ENCODE data around the gene HDGF. TPM values are rescaled to one million over a fixed set of nuclear protein-coding genes. Genes with fewer than 3 reads are reported as not detected.
"Not testable (repeated sequence)": the region's sequence is repeated elsewhere in the genome, so short reads cannot be mapped to it uniquely, and the experiment has no call there.

Gene HDGF
- total RNA-seq, 1 experiment from 2014 or later = 310 TPM

DNA sequence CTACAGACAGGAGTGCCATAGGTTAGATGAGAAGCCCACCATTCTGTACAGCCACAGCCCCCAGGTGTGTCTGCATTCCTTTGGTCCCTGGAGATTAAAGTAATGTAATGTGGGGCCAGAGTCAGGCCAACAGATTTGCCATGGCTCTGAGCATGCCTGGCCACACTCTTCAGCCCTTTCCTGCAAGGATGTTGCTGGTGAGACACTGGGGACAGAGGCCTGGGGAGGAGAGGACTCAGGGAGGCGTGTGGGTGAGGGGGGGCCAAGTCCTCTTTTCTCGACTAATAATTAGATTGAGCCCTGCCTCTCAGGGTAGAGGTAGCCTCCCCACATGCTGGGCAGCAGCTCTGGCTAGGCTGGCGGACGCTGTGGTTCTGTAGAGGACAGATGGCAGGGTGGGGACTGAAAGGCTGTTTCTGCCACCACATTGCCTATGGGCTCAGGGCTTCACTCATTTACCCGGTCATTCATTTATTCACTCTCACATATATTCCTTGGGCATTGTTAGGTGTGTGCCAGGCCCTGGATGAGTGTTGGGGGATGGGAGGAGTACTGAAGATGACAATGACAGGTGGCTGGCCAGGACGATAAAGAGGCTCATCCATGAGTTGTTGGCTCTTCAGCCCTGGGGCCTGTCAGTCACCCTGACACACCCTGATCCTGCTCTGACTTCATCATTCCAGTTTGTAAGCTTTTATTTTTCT is 8.8 kb upstream of the HDGF start:
- no peak overlapping the region for H3K27ac ChIP-seq (ENCODE audit: insufficient read length, low read depth, low read length)
- H3K18ac ChIP-seq (ENCODE audit: insufficient read length, low read depth, low read length) = no peak overlapping the region
- no peaks in the 10 kb centered on the region for H3K9me3 Mint-ChIP-seq
- no peak overlapping the region for H3T11ph ChIP-seq (ENCODE audit: low read length)
- no peak overlapping the region for H2BK20ac ChIP-seq (ENCODE audit: low read depth, low read length, poor library complexity, severe bottlenecking)
- no peaks in the 10 kb centered on the region for H4K20me1 ChIP-seq (ENCODE audit: control insufficient read depth, insufficient read depth, insufficient read length)
- H4K91ac ChIP-seq (ENCODE audit: insufficient read length, low read depth, low read length) = no peak overlapping the region
- no peaks in the 10 kb centered on the region for H3K9me3 ChIP-seq (ENCODE audit: control insufficient read depth, low read depth, low read length)
- H2BK5ac ChIP-seq (ENCODE audit: insufficient read length, low read length) = no peak overlapping the region
- H3K4me3 Mint-ChIP-seq = no peak overlapping the region
- H4K5ac ChIP-seq (ENCODE audit: insufficient read length, low read depth, low read length) = no peak overlapping the region
- H2BK120ac ChIP-seq (ENCODE audit: low read depth, low read length, poor library complexity, severe bottlenecking) = no peak overlapping the region
- H3K4me2 ChIP-seq (ENCODE audit: insufficient read depth, insufficient read length, low read length) = no peak overlapping the region
- TF ChIP-seq, protein P1, sequence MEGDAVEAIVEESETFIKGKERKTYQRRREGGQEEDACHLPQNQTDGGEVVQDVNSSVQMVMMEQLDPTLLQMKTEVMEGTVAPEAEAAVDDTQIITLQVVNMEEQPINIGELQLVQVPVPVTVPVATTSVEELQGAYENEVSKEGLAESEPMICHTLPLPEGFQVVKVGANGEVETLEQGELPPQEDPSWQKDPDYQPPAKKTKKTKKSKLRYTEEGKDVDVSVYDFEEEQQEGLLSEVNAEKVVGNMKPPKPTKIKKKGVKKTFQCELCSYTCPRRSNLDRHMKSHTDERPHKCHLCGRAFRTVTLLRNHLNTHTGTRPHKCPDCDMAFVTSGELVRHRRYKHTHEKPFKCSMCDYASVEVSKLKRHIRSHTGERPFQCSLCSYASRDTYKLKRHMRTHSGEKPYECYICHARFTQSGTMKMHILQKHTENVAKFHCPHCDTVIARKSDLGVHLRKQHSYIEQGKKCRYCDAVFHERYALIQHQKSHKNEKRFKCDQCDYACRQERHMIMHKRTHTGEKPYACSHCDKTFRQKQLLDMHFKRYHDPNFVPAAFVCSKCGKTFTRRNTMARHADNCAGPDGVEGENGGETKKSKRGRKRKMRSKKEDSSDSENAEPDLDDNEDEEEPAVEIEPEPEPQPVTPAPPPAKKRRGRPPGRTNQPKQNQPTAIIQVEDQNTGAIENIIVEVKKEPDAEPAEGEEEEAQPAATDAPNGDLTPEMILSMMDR (conservative IDR thresholded peaks at IDR 0.05) = no peak
- H3K79me2 ChIP-seq (ENCODE audit: insufficient read depth, low read length) = no peaks in the 10 kb centered on the region
- H3K27ac Mint-ChIP-seq = peak overlapping the region in 1 of 3 experiments; percentile 34; a peak in 1 of 7 replicates
- H2BK15ac ChIP-seq (ENCODE audit: low read depth, low read length) = no peak overlapping the region
- no peak for DNase-seq
- H2AK5ac ChIP-seq (ENCODE audit: insufficient read length, low read length) = no peak overlapping the region
- H4K8ac ChIP-seq (replicated peaks; ENCODE audit: insufficient read length, low read depth, low read length) = no peak overlapping the region
- H3K23ac ChIP-seq (ENCODE audit: insufficient read length, low read depth, low read length) = no peak overlapping the region
- H2BK12ac ChIP-seq (ENCODE audit: insufficient read length, low read depth, low read length) = no peak overlapping the region
- H2AFZ ChIP-seq (ENCODE audit: low read length) = no peak overlapping the region
- H3K27me3 Mint-ChIP-seq (ENCODE audit: low read depth) = no peaks in the 10 kb centered on the region
- H3K79me1 ChIP-seq (ENCODE audit: insufficient read depth, low read depth, low read length, poor library complexity, severe bottlenecking) = no peaks in the 10 kb centered on the region
- no peaks in the 10 kb centered on the region; a peak in 1 of 7 replicates for H3K36me3 Mint-ChIP-seq (ENCODE audit: insufficient read depth in 1 of 3, low read depth in 3 of 3)
- no peak overlapping the region for H3K14ac ChIP-seq (ENCODE audit: insufficient read depth, low read length)
- H3K4me1 Mint-ChIP-seq = peaks cover 10 to 12% of the 10 kb centered on the region in 2 experiments
- no peak overlapping the region for H3K56ac ChIP-seq (ENCODE audit: insufficient read length, low read depth, low read length)
- peak overlapping the region; percentile 22 for H3K9ac ChIP-seq (ENCODE audit: extremely low read depth, insufficient read length, low read length)
- no peaks in the 10 kb centered on the region for H3K27me3 ChIP-seq (ENCODE audit: insufficient read depth, low read length)
- H3K23me2 ChIP-seq (ENCODE audit: insufficient read length, low read depth, low read length, poor library complexity, severe bottlenecking) = no peaks in the 10 kb centered on the region
- H3K4ac ChIP-seq (ENCODE audit: low read depth, low read length) = no peak overlapping the region
- no CpG with 5 or more reads among the region's 6 CpGs for WGBS (ENCODE audit: extremely low coverage, insufficient read length, low lambda C conversion rate)
- 0 out of 2 replicates have a peak, but pooled peaks cover 2% of the 10 kb centered on the region for H3K4me1 ChIP-seq (ENCODE audit: insufficient read depth, low read length)

DNA sequence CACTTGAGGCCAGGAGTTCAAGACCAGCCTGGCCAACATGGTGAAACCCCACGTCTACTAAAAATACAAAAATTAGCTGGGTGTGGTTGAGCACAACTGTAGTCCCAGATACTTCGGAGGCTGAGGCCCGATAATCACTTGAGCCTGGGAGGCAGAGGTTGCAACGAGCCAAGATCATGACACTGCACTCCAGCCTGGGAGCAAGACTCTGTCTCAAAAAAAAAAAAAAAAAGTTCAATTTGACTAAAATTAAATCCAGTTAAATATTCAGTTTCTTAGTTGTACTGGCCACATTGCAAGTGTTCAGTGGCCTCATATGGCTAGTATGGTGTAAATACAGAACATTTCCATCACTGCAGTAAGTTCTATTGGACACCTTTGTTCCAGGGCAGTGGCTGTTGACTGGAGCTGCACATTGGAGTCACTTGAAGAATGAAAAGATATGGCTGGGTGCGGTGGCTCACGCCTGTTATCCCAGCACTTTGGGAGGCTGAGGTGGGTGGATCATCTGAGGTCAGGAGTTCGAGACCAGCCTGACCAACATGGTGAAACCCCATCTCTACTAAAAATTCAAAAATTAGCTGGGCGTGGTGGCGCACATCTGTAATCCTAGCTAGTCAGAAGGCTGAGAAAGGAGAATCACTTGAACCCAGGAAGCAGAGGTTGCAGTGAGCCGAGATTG is 6.2 kb upstream of the HDGF start:
- H2AK5ac ChIP-seq (ENCODE audit: insufficient read length, low read length); DNase-seq; H3K9ac ChIP-seq (ENCODE audit: extremely low read depth, insufficient read length, low read length); H3K27me3 ChIP-seq (ENCODE audit: insufficient read depth, low read length); H4K20me1 ChIP-seq (ENCODE audit: control insufficient read depth, insufficient read depth, insufficient read length); H3T11ph ChIP-seq (ENCODE audit: low read length); H3K23ac ChIP-seq (ENCODE audit: insufficient read length, low read depth, low read length); H3K79me1 ChIP-seq (ENCODE audit: insufficient read depth, low read depth, low read length, poor library complexity, severe bottlenecking); H3K4me1 ChIP-seq (ENCODE audit: insufficient read depth, low read length); H4K8ac ChIP-seq (replicated peaks; ENCODE audit: insufficient read length, low read depth, low read length); H3K4me3 Mint-ChIP-seq; H4K91ac ChIP-seq (ENCODE audit: insufficient read length, low read depth, low read length); H2AFZ ChIP-seq (ENCODE audit: low read length); H3K56ac ChIP-seq (ENCODE audit: insufficient read length, low read depth, low read length); H3K14ac ChIP-seq (ENCODE audit: insufficient read depth, low read length); H3K23me2 ChIP-seq (ENCODE audit: insufficient read length, low read depth, low read length, poor library complexity, severe bottlenecking); H2BK15ac ChIP-seq (ENCODE audit: low read depth, low read length); H2BK20ac ChIP-seq (ENCODE audit: low read depth, low read length, poor library complexity, severe bottlenecking); H3K27me3 Mint-ChIP-seq (ENCODE audit: low read depth); H3K9me3 ChIP-seq (ENCODE audit: control insufficient read depth, low read depth, low read length); H3K4ac ChIP-seq (ENCODE audit: low read depth, low read length); H3K36me3 Mint-ChIP-seq (ENCODE audit: insufficient read depth in 1 of 3, low read depth in 3 of 3); H2BK12ac ChIP-seq (ENCODE audit: insufficient read length, low read depth, low read length); H3K27ac ChIP-seq (ENCODE audit: insufficient read length, low read depth, low read length); H2BK5ac ChIP-seq (ENCODE audit: insufficient read length, low read length); H2BK120ac ChIP-seq (ENCODE audit: low read depth, low read length, poor library complexity, severe bottlenecking); H3K4me2 ChIP-seq (ENCODE audit: insufficient read depth, insufficient read length, low read length); H3K18ac ChIP-seq (ENCODE audit: insufficient read length, low read depth, low read length); H3K27ac Mint-ChIP-seq; H4K5ac ChIP-seq (ENCODE audit: insufficient read length, low read depth, low read length); H3K9me3 Mint-ChIP-seq; H3K79me2 ChIP-seq (ENCODE audit: insufficient read depth, low read length): not testable (repeated sequence)
- H3K4me1 Mint-ChIP-seq = peaks cover 13 to 15% of the 10 kb centered on the region in 2 experiments
- no CpG with 5 or more reads among the region's 10 CpGs for WGBS (ENCODE audit: extremely low coverage, insufficient read length, low lambda C conversion rate)
